Measurements from ENCODE around the gene ACSS2.

Gene ACSS2

GRCh38 chr20:34968042-34968775 is 91.8 kb downstream of the ACSS2 start:
- Mint-ChIP-seq H3K36me3 (ENCODE audit: insufficient read depth) (no peaks in the 10 kb centered on the region), H3K4me3 (no peak overlapping the region), H3K27ac (ENCODE audit: low read depth) (no peak overlapping the region), H3K4me1 (no peaks in the 10 kb centered on the region), H3K27me3 (no peaks in the 10 kb centered on the region), H3K9me3 (no peaks in the 10 kb centered on the region)
- ATAC-seq (replicated peaks; ENCODE audit: extremely low read depth, poor library complexity, severe bottlenecking), result no peak
- no peak for DNase-seq (ENCODE audit: low spot score in 2 of 2)

DNA sequence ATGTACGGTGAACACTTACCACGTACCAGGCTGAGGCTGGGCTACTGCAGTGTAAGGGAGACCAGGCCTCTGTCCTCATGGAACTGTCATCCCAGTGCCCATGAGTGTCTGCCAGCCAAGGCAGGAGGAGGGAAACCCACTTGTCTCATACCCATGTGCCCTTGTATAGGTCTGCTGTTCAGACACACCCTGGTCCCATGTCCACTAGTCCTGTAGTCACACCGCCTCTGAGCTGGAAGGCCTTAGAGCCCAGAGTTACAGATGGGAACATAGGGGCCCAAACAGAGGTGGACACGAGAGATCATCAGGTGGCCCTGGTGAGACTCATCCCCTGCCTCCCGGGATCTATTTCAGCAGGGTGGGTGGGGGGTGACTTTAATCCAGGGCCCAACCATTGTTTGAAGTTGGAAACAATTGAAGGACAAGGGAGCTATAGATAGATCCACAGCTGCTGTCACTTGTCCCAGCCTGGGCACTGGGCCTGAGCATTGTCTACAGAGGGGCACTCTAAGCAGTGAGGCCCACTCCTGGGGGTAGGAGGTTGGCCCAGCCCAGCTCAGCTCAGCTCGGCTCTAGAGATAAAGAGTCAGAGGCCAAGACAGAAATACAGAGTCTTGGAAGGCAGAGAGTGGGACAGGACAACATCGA is 93.9 kb downstream of the ACSS2 start:
- Mint-ChIP-seq H3K27me3 (no peaks in the 10 kb centered on the region), H3K4me3 (no peak overlapping the region), H3K4me1 (no peaks in the 10 kb centered on the region), H3K9me3 (no peaks in the 10 kb centered on the region), H3K27ac (ENCODE audit: low read depth) (no peak overlapping the region), H3K36me3 (ENCODE audit: insufficient read depth) (no peaks in the 10 kb centered on the region)
- ATAC-seq (replicated peaks; ENCODE audit: extremely low read depth, poor library complexity, severe bottlenecking) (no peak), DNase-seq (ENCODE audit: low spot score in 2 of 2) (no peak)

- ATAC-seq (replicated peaks; ENCODE audit: extremely low read depth, poor library complexity, severe bottlenecking), result no peak
- H3K9me3 Mint-ChIP-seq, result no peaks in the 10 kb centered on the region
- H3K4me1 Mint-ChIP-seq, result no peaks in the 10 kb centered on the region
- DNase-seq (ENCODE audit: low spot score in 2 of 2), result no peak
- H3K27ac Mint-ChIP-seq (ENCODE audit: low read depth), result no peak overlapping the region
- no peak overlapping the region for H3K4me3 Mint-ChIP-seq
- no peaks in the 10 kb centered on the region for H3K36me3 Mint-ChIP-seq (ENCODE audit: insufficient read depth)
- no peaks in the 10 kb centered on the region for H3K27me3 Mint-ChIP-seq
Measured at GRCh38 chr20:34970846-34971560, 94.6 kb downstream of the ACSS2 start.

DNA sequence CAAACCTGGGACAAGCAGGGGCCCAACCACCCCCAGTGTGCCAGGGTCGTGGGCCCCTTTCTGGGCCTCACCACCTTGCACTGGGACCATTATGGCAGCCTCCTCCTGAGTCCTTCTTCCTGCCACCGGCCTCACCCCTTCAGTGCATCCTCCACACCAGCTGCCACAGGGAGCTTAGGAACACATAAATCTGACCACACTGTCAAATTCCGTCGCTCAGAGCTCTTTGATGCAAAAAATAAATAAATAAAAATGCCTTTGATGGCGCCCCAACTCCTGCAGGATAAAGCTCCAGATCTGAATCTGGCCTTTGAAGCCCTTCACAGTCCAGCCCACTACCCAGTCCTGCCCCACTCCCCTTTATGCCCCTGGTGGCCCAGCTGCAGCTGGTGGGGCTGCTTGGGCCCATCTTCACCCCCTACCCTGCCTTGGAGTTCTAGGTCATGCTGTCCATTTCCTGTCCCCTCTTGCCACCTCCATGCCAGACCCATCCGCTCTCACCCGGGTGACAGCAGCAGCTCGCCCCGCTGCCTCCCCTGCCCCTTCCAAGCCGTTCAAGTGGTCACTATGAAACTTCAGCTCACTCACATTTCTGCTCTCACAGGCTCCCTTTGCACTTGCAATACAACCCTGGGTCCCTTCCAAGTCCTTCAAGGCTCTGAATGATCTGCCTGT is 95.3 kb downstream of the ACSS2 start:
- Mint-ChIP-seq H3K36me3 (ENCODE audit: insufficient read depth) (no peaks in the 10 kb centered on the region), H3K27me3 (peaks cover 2% of the 10 kb centered on the region), H3K4me1 (no peaks in the 10 kb centered on the region), H3K4me3 (no peak overlapping the region), H3K9me3 (no peaks in the 10 kb centered on the region), H3K27ac (ENCODE audit: low read depth) (no peak overlapping the region)
- no peak for ATAC-seq (replicated peaks; ENCODE audit: extremely low read depth, poor library complexity, severe bottlenecking)
- no peak for DNase-seq (ENCODE audit: low spot score in 2 of 2)

DNA sequence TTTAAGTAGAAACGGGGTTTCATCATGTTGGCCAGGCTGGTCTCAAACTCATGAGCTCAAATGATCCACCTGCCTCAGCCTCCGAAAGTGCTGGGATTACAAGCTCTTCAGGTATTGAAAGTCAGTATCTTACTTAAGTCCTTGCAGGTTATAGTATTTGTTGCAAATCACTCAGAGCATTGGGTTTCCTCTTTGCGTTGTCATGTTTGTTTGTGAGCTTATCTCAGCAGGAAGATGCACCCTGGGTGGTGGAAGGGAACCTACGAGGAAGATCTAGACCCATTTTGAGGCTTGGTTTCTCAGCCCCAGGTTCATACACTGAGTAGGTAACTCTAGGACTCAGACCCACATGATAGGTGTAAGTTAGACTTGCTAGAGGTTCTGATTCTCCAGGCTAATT is 97.8 kb downstream of the ACSS2 start:
- no peaks in the 10 kb centered on the region for H3K9me3 Mint-ChIP-seq
- no peak overlapping the region for H3K4me3 Mint-ChIP-seq
- no peak for ATAC-seq (replicated peaks; ENCODE audit: extremely low read depth, poor library complexity, severe bottlenecking)
- no peaks in the 10 kb centered on the region for H3K36me3 Mint-ChIP-seq (ENCODE audit: insufficient read depth)
- peaks cover 15% of the 10 kb centered on the region for H3K27me3 Mint-ChIP-seq
- H3K4me1 Mint-ChIP-seq, result no peaks in the 10 kb centered on the region
- no peak for DNase-seq (ENCODE audit: low spot score in 2 of 2)
- no peak overlapping the region for H3K27ac Mint-ChIP-seq (ENCODE audit: low read depth)

DNA sequence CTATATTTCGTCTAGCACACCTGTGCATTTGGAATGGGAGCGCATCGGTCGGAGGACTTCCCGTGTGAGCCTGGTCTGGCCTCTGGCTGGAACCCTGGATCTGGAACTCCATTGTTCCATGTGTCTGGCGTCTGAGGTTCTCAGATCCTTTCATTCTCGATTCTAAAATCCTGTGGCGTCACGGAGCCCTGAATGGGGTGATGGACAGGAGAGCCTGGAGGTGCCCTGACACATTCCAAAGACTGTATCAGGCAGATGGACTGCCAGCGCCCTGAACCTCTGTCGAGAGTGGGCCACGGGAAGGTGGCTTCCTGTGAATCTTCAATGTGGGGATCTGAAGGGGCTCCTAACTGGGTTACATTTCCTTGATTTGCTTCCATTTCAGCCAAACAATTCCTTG is 99.9 kb downstream of the ACSS2 start:
- no peak for ATAC-seq (replicated peaks; ENCODE audit: extremely low read depth, poor library complexity, severe bottlenecking)
- DNase-seq (ENCODE audit: low spot score in 2 of 2), result no peak
- Mint-ChIP-seq H3K4me1 (no peaks in the 10 kb centered on the region), H3K27me3 (peaks cover 20% of the 10 kb centered on the region), H3K4me3 (no peak overlapping the region), H3K27ac (ENCODE audit: low read depth) (no peak overlapping the region), H3K9me3 (no peaks in the 10 kb centered on the region), H3K36me3 (ENCODE audit: insufficient read depth) (no peaks in the 10 kb centered on the region)
